NCI-H1105 treated with DMSO at 0.1 percent for 48 hours (cell line): ENCODE measurements around the gene VWA3A.
A peak's percentile ranks its signal among the peaks of the same experiment; 100 is the strongest.
"Not testable (repeated sequence)": the region's sequence is repeated elsewhere in the genome, so short reads cannot be mapped to it uniquely, and the experiment has no call there.

Source experiments
- DNase-seq: peaks from one replicate; lab custom pipeline; 2025; lab: John Stamatoyannopoulos, UW

Gene VWA3A

DNA sequence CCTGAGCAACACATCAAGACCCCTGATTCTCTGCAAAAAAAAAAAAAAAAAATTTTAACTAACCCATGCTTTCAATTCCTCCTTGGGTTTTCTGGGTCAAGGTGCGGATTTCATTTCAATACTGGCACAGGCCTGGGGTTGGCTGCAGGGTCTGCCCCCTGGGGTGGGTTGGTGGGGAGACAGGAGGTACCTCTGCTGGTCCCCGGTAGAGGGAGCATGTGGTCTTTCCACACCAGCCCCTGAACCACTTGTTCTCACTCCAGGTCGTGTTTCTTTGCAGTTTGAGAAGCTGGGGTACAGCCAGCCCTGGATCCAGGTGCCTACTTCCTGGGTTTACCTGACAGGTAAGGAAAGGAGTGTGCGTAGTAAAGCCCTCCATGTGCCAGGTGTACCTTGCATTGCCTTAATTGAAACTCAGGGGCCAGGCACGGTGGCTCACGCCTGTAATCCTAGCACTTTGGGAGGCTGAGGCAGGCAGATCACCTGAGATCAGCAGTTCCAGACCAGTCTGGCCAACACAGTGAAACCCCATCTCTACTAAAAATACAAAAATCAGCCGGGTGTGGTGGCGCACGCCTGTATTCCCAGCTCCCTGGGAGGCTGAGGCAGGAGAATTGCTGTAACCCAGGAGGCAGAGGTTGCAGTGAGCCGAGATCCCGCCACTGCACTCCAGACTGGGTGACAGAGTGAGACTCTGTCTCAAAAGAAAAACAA is 91.7 kb downstream of the VWA3A start:
- DNase-seq = no peak

DNA sequence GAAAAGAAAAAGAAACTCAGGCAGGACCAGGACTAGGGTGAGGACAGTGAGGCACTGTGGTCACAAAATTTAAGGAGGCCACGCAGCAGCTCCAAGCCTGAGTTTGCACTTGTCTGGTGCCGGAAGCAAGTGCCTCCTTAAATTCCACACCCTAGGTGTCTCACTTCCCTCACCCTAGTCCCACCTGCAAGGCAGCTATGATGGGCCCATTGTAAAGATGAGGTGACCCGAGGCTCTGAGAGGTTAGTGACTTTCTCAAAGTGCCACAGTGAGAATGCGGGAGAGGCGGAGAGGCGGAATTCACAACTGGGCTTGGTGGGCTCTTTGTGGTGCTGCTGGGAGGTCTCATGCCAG is 92.3 kb downstream of the VWA3A start:
- DNase-seq = no peak

- no peak for DNase-seq
Measured at GRCh38 chr16:22186517-22186916, 94.2 kb downstream of the VWA3A start.

DNA sequence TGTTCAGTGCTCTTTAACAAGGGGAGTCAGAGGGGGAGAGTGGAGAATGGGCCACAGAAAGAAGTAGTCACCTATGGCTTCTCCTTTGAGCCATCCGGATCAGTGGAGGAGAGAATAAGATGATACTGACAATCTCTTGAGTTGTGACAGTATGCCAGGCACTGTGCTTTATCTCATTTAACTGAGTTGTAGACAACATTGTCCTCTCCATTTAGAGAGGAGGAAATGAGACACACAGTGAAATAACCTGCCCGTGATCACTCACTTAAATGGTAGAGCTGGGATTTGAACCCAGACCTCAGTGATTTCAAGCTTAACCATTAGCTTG is 95.9 kb downstream of the VWA3A start:
- no peak for DNase-seq

DNA sequence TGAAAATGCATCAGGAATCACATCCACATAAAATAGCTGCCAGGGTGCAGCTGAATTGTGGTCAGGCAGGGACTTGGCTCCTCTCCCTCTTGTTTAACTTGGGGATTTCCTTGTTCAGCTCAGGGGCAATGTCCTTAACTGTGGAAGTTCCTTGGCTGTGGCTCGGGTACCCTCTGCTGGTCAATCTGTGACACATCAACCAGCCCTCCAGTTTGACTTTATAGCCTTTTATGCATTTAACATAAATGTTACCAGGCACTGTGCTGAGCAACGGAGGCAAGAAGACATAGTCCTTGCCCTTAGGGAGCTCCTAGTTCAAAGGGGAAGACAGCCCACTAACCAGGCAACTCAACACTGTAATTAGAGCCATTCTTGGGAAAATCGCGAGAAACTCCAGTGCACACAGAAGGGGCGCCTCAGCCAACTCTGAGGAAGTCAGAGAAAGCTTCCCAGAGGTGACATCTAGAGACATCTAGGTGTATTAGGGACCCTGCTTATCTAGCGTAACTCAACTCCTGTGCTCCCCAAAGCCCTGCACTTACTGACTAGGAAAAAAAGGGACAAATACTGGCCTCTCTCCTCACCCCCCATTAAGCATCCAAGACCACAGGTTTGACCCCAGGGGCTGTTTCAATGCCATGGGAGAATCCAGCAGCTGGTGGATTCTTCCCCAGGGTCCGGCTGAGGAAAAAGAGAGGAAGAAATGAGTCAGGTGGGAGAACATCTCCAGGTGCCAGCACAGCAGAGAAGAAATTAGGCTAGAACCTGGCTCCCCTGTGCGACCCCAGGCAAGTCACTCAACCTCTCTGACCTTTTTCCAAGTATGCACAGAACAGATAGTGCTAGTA is 96.5 kb downstream of the VWA3A start:
- peak; percentile 29 for DNase-seq

- DNase-seq = no peak
Measured at GRCh38 chr16:22189473-22190080, 97.2 kb downstream of the VWA3A start.

GRCh38 chr16:22190081-22190775 is 97.9 kb downstream of the VWA3A start:
- DNase-seq = peak; percentile 91

GRCh38 chr16:22190776-22191531 is 98.6 kb downstream of the VWA3A start:
- peak; percentile 83 for DNase-seq

DNA sequence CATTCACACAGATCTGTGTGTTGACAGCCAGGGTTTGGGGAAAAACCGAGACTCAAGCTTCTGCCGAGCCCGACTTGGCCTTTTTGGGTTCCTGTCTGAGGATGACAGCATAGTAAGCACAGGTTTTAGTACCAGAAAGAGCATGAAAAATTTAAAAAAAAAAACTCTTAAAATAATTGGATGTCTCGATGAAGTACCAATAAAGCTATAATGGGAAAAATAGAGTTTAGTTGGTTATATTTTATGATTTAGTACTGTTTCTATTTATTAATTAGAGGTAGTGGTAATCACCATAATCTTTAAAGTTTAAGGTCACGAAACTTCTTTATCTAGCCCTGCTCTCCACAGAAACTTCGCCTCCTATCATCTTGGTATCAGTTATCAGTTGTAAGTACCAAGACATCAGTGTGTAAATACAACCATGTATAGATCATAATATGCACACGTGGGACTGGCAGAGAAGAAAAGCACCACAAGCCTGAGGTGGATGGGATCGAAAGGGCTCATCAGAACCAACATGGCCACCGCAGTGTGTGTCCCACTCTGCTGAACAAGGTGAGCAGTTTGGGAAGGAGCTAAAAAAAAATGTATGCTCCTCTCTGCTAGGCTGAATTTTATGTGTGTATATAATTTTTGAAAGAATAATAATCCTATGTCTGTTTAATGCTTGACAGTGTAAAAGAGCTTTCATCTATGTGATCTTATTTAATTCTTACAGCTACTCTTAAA is 99.4 kb downstream of the VWA3A start:
- DNase-seq = peak; percentile 30

- peak; percentile 40 for DNase-seq
Measured at GRCh38 chr16:22192261-22193062, 100.1 kb downstream of the VWA3A start.

DNA sequence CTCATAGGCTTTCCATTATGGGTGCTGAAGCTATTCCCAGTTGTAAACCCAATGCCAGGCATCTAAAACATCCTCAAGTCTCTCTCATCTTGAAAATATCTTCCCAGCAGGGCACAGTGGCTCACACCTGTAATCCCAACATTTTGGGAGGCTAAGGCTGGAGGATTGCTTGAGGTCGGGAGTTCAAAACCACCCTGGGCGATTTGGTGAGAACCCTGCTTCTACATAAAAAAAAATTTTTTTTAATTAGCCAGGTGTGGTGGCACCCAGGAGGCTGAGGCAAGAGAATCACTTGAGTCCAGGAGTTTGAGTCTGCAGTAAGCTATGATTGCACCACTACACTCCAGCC is 100.7 kb downstream of the VWA3A start:
- DNase-seq = no peak

DNA sequence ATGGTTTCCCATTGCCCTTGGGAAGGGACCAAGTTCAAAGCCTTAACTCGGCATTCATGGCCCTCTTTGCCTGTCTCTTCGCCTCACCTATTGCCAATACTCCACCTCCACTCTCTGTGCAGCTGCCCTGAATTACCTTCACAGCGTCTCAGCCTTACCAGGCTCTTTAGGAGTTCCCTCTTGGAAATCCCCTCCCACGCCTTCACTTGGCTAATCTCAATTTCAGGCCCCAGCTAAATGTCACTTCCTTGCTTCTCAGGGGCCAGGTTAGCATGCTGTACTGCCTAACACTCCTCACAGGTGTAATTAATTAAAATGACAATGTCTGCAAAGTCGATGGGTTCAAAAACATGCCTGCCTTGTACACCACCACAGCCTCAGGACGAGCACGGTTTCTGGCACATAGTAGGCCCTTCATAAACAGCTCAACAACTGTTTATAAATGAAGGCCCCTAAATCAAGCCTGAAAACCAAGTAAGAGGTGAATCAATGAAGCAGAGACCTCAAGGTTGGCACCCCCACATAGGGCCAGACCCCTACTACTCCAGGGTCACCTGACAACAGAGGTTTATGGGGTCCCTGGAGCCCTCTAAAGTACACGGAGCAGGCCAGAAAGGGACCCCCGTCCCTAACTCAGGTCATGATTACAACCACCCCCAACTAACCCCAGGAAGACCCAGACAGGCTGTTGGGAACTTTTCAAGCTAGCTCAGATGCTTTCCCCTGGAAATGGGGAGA is 102.5 kb downstream of the VWA3A start:
- no peak for DNase-seq

DNA sequence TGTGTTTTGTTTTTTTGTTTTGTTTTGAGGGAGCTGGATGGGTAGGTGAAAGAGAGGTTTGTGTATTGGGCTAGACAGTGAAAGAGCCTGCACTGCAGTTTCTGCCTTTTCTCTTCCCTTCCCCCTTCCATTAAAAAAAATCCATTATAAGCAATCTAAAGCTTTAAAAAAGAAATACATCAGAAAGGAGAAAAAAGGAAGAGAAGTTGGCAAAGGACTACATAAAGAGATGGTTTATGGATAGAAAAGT is 103.0 kb downstream of the VWA3A start:
- no peak for DNase-seq

DNA sequence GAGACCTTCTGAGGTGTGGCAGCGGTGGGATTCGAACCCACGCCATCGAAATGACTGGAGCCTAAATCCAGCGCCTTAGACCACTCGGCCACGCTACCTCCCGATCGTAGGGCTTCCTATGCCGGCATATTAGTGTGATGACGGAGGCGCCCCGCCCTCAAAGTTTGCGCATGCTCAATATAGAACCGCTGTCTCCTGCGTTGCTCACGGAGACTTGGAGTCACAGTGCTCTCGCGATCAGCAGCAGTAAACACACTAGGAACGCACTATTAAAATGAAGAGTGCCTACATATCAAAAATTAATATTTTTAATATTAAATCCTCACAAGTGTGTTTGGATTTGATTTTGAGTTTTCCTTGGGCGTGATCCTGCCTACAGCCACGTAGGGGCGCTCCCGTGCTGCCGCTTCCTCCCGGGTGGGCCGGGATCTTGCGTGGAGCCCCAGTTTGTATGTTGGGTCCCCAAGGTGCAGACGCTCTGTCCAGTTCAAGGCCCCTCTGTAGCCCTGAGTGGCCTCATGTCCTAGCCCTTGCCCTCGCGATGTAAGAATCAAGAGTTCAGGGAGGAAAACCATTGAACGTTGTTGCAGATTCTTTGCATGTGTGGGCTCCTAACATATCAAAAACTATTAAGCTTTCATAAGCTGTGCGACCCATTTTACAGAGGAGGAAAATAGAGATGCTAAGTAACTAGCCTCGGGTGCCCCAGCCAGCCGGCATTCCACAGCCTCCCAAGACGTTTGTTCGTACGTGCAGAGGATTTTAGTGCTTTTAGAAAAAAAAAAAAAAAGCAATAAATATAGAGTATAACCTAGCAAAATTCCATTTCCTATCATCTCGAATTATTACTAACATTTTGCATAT is 103.6 kb downstream of the VWA3A start:
- DNase-seq = peak; percentile 68

DNA sequence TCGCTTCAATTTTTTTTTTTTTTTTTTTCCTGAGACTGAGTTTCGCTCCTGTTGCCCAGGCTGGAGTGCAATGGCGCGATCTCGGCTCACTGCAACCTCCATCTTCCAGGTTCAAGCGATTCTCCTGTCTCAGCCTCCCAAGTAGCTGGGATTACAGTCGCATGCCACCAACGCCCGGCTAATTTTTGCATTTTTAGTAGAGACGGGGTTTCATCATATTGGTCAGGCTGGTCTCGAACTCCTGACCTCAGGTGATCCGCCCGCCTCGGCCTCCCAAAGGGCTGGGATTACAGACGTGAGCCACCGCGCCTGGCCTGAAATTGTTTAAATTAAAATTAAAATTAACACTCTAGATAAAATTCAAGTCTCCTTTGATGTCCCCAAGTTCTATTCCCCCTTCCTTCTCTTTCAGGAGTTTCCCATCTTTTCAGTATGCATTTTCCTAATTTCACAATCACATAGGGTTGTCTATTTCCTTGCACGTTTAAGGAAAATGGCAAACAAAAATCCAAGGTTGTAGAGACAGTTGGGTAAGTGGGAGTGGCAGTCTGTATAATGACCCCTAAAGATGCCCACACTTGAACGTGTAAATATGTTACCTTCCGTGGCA is 104.3 kb downstream of the VWA3A start:
- DNase-seq = not testable (repeated sequence)

DNA sequence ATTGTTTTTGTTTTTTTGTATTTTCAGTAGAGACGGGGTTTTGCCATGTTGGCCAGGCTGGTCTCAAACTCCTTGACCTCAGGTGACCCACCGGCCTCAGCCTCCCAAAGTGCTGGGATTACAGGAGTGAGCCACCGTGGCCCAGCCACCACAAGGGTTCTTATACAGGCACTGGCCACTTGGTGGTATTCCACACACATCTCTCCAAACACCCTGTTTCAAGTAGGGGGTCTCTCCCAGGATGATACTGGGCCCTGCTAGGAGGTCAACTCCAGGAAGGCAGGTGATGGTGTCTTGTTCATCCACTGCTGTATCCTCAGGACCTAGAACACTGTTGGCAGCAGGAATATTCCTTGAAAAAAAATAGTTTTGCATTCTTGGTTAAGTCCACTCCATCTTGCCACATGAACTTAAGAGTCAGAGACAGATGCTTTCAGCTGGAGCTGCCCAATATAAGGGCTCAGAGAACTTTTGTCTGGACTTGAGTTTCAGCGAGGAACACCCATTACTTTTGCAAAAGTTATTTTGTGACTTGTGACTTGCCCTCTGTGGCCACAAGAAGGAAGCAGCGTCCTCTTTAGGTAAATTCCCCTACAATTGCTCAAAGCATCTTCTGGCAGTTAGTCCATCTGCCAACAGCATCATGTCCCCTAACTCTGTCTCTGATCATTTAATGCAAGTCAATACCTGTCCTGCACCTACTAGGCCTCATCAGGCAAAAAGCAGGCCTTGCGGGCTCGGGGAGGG is 106.4 kb downstream of the VWA3A start:
- DNase-seq = no peak

- DNase-seq = no peak
Measured at GRCh38 chr16:22202261-22202637, 109.9 kb downstream of the VWA3A start.

GRCh38 chr16:22203091-22203490 is 110.8 kb downstream of the VWA3A start:
- no peak for DNase-seq
